ENCODE results near the gene PHF11. TPM values are rescaled to one million over a fixed set of nuclear protein-coding genes. Genes with fewer than 3 reads are reported as not detected.

The PHF11 gene
- total RNA-seq, 2 experiments from 2014 or later, result 121 to 123 TPM

DNA sequence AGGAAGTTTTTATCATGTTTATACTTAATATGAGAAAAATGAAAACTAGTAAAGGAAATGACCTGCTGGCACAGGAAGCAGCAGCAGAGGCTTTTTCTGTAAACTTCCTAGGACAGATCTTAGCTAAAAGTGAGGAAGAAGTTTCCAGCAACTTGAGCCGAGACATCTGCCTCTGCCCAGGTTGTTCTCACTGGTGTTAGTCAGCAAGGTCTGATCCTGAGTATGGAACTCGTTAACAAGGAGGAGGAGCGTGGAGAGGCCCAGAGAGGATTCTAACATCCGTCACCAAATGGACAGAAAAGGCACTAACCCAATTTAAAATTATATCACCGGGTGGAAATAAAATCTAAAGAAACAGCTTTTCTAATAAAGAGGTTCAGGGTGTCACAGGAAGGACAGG, 43.6 kb downstream of the PHF11 start:
- H3K9me3 Mint-ChIP-seq, result no peaks in the 10 kb centered on the region
- H3K4me3 Mint-ChIP-seq, result peak overlapping the region; percentile 73
- POLR2A ChIA-PET, result interaction anchor here (1.0 to 2.0 kb wide), 4 partner anchors 14 to 95 kb away, joined by 3 to 16 read pairs (median 8); partner anchors contain the start of genes CAB39L, PHF11 and SETDB2
- no peak for DNase-seq
- H3K4me1 Mint-ChIP-seq, result peaks cover 20% of the 10 kb centered on the region
- peaks cover 31% of the 10 kb centered on the region for H3K36me3 Mint-ChIP-seq
- H3K27ac Mint-ChIP-seq, result peak overlapping the region; percentile 88
- ATAC-seq (ENCODE audit: low read depth), result no peak
- no peaks in the 10 kb centered on the region for H3K27me3 Mint-ChIP-seq

GRCh38 chr13:49539746-49540145, 44.0 kb downstream of the PHF11 start:
- POLR2A ChIA-PET, result interaction anchor here (0.6 to 2.0 kb wide), 5 partner anchors 27 to 117 kb away, joined by 3 to 16 read pairs (median 6); partner anchors contain the start of genes CAB39L, PHF11, RCBTB1 and SETDB2
- Mint-ChIP-seq H3K27ac (peak overlapping the region; percentile 88), H3K4me1 (peaks cover 20% of the 10 kb centered on the region), H3K9me3 (no peaks in the 10 kb centered on the region), H3K27me3 (no peaks in the 10 kb centered on the region), H3K36me3 (peaks cover 28% of the 10 kb centered on the region), H3K4me3 (peak overlapping the region; percentile 76)
- ATAC-seq (ENCODE audit: low read depth) (no peak), DNase-seq (no peak)

- H3K4me3 Mint-ChIP-seq, result peak overlapping the region; percentile 76
- ATAC-seq (ENCODE audit: low read depth), result peak; percentile 63
These were observed 44.8 kb downstream of the PHF11 start for GRCh38 chr13:49540552-49540951.

DNA sequence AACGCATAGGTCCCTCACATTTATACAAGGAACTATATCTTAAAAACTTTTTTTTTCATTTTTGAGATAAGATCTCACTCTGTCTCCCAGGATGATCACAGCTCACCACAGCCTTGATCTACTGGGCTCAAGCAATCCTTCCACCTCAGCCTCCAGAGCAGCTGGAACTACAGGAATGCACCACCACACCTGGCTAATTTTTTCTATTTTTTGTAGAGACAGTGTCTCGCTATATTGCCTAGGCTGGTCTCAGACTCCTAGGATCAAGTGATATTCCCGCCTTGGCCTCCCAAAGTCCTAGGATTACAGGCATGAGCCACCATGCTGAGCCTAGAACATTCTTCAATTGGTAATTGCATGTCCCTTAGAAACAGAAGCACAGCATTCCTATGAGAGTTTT, 47.9 kb downstream of the PHF11 start:
- H3K4me1 Mint-ChIP-seq, result peaks cover 21% of the 10 kb centered on the region
- POLR2A ChIA-PET, result no interaction called here
- peaks cover 17% of the 10 kb centered on the region for H3K36me3 Mint-ChIP-seq
- H3K27me3 Mint-ChIP-seq, result no peaks in the 10 kb centered on the region
- H3K4me3 Mint-ChIP-seq, result no peak overlapping the region
- no peak for DNase-seq
- ATAC-seq (ENCODE audit: low read depth), result no peak
- no peaks in the 10 kb centered on the region for H3K9me3 Mint-ChIP-seq
- no peak overlapping the region for H3K27ac Mint-ChIP-seq

More at GRCh38 chr13:49540552-49540951, 44.8 kb downstream of the PHF11 start:
- no peaks in the 10 kb centered on the region for H3K27me3 Mint-ChIP-seq
- peaks cover 28% of the 10 kb centered on the region for H3K36me3 Mint-ChIP-seq
- DNase-seq, result no peak
- peak overlapping the region; percentile 88 for H3K27ac Mint-ChIP-seq
- POLR2A ChIA-PET, result interaction anchor here (1.0 to 2.0 kb wide), 4 partner anchors 26 to 96 kb away, joined by 3 to 16 read pairs (median 10); partner anchors contain the start of genes CAB39L, PHF11, RCBTB1 and SETDB2
- no peaks in the 10 kb centered on the region for H3K9me3 Mint-ChIP-seq
- peaks cover 20% of the 10 kb centered on the region for H3K4me1 Mint-ChIP-seq

- POLR2A ChIA-PET, result no interaction called here
- H3K27ac Mint-ChIP-seq, result no peak overlapping the region
- H3K9me3 Mint-ChIP-seq, result no peaks in the 10 kb centered on the region
- ATAC-seq (ENCODE audit: low read depth) (no peak), DNase-seq (no peak)
- H3K27me3 Mint-ChIP-seq, result no peaks in the 10 kb centered on the region
- H3K4me3 Mint-ChIP-seq, result no peak overlapping the region
- peaks cover 6% of the 10 kb centered on the region for H3K4me1 Mint-ChIP-seq
- peaks cover 12% of the 10 kb centered on the region for H3K36me3 Mint-ChIP-seq
These were observed 49.9 kb downstream of the PHF11 start for GRCh38 chr13:49545661-49546060.

DNA sequence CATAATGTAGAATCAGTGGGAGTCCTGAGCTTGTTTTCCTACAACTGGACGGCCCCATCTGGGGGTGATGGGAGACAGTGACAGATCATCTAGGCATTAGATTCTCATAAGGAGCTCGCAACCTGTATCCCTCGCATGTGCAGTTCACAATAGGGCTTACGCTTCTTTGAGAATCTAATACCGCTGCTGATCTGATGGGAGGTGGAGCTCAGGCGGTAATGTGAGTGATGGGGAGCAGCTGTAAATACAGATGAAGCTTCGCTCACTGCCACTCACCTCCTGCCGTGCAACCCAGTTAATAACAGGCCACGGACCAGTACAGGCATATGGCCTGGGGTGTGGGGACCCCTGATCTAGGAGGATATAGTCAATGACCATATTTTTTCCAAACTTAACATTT, 50.8 kb downstream of the PHF11 start:
- no peak for DNase-seq
- H3K36me3 Mint-ChIP-seq, result peaks cover 10% of the 10 kb centered on the region
- H3K27ac Mint-ChIP-seq, result no peak overlapping the region
- H3K4me3 Mint-ChIP-seq, result no peak overlapping the region
- H3K9me3 Mint-ChIP-seq, result no peaks in the 10 kb centered on the region
- peaks cover 2% of the 10 kb centered on the region for H3K4me1 Mint-ChIP-seq
- ATAC-seq (ENCODE audit: low read depth), result no peak
- POLR2A ChIA-PET, result no interaction called here
- H3K27me3 Mint-ChIP-seq, result no peaks in the 10 kb centered on the region

GRCh38 chr13:49549289-49549688, 53.5 kb downstream of the PHF11 start:
- no peak overlapping the region for H3K4me3 Mint-ChIP-seq
- no peak overlapping the region for H3K27ac Mint-ChIP-seq
- POLR2A ChIA-PET, result interaction anchor here (0.9 kb wide), 1 partner anchor 38 kb away, joined by 3 read pairs; no protein-coding TSS in a partner anchor
- no peaks in the 10 kb centered on the region for H3K9me3 Mint-ChIP-seq
- peaks cover 2% of the 10 kb centered on the region for H3K4me1 Mint-ChIP-seq
- DNase-seq (no peak), ATAC-seq (ENCODE audit: low read depth) (no peak)
- no peaks in the 10 kb centered on the region for H3K27me3 Mint-ChIP-seq
- H3K36me3 Mint-ChIP-seq, result peaks cover 12% of the 10 kb centered on the region

DNA sequence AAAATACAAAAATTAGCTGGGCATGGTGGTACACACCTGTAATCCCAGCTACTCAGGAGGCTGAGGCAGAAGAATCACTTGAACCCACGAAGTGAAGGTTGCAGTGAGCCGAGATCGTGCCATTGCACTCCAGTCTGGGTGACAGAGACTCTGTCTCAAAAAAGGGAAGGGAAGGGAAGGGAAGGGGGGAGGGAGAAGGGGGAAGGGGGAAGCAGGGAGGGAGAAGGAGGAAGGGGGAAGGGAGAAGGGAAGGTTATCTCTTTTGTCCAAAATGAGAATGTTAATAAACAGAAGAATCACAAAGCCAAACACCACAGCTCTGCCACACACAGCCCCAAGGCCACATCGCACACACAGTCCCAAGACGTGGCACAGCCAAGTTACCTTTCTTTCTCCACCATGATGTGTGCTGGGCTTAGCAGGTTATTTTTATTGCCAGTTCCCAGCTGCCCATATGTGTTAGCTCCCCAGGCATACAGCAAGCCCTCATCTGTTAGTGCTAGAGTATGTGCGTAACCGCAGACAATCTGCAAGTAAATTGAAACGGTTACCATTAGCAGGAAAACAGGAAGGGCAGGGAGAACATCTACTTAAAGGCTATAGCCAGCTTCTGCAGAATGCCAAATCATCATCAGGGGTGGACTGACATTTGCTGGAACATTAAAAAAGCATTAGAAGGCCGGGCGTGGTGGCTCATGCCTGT, 55.3 kb downstream of the PHF11 start:
- Mint-ChIP-seq H3K9me3 (no peaks in the 10 kb centered on the region), H3K27me3 (no peaks in the 10 kb centered on the region), H3K27ac (no peak overlapping the region), H3K36me3 (peaks cover 12% of the 10 kb centered on the region), H3K4me1 (peaks cover 2% of the 10 kb centered on the region), H3K4me3 (no peak overlapping the region)
- ATAC-seq (ENCODE audit: low read depth) (no peak), DNase-seq (no peak)
- POLR2A ChIA-PET, result no interaction called here

DNA sequence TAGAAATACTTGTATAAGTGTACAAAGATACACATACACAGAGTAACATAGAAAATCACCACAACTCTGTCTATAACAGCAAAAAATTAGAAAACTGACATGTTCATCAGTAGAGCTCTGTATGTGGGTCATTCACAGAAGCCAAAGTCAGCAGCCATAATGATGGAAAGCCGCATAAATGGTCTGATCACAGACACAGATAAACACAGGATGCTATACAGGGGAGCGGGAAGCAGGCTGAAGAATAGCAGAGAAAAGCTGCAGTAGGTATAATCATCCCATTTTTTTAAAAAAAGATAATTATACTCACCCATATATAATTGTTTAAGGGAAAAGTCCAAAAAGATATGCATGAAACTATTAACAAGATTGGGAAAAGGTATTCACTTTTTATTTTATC, 58.1 kb downstream of the PHF11 start:
- DNase-seq (no peak), ATAC-seq (ENCODE audit: low read depth) (no peak)
- POLR2A ChIA-PET, result no interaction called here
- peaks cover 15% of the 10 kb centered on the region for H3K36me3 Mint-ChIP-seq
- no peaks in the 10 kb centered on the region for H3K9me3 Mint-ChIP-seq
- H3K4me3 Mint-ChIP-seq, result no peak overlapping the region
- H3K4me1 Mint-ChIP-seq, result peaks cover 2% of the 10 kb centered on the region
- H3K27ac Mint-ChIP-seq, result no peak overlapping the region
- H3K27me3 Mint-ChIP-seq, result no peaks in the 10 kb centered on the region

GRCh38 chr13:49554387-49554786, 58.6 kb downstream of the PHF11 start:
- H3K4me1 Mint-ChIP-seq, result peaks cover 2% of the 10 kb centered on the region
- POLR2A ChIA-PET, result no interaction called here
- H3K27me3 Mint-ChIP-seq, result no peaks in the 10 kb centered on the region
- ATAC-seq (ENCODE audit: low read depth), result no peak
- no peak for DNase-seq
- no peak overlapping the region for H3K4me3 Mint-ChIP-seq
- peaks cover 18% of the 10 kb centered on the region for H3K36me3 Mint-ChIP-seq
- no peaks in the 10 kb centered on the region for H3K9me3 Mint-ChIP-seq
- no peak overlapping the region for H3K27ac Mint-ChIP-seq

GRCh38 chr13:49559006-49559405, 63.3 kb downstream of the PHF11 start:
- Mint-ChIP-seq H3K27me3 (no peaks in the 10 kb centered on the region), H3K4me1 (peaks cover 4% of the 10 kb centered on the region), H3K9me3 (no peaks in the 10 kb centered on the region), H3K36me3 (peaks cover 27% of the 10 kb centered on the region), H3K4me3 (no peak overlapping the region), H3K27ac (no peak overlapping the region)
- ATAC-seq (ENCODE audit: low read depth) (no peak), DNase-seq (no peak)
- POLR2A ChIA-PET, result no interaction called here

DNA sequence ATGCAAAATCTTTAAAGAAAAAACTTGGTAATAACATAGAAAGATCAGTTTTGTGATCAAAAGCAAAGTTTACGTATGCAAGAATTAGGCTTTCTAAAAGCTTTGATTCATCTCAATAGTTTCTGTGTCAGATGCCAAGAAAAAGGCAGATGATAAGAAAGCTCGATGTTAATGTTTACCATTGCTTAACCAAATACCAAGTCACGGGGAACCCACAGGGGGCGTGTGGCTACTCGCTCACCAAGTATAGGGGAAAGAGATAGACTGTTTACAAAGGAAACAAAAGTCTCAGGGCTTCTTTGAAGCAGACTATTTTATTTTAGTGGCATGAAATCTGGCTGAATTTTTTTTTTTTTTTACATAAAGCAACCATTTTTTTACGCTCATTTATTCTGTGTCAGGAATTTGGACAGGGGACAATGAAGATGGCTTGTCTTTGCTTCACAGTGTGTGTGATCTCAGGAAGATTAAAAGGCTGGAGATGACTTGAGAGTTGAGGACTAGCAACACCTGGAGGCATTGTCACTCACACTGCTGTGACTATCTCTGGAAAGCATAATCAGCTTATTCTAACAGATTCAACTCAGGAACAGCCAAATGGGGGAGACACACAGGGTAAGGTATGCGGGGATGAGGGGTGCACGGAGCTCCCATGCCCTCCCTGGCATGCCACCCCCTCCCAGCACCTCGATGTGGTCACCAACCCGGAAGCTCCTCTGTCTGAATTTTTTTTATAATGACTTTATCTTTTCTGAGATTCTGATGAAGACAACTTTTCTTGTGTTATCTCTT, 64.7 kb downstream of the PHF11 start:
- DNase-seq (no peak), ATAC-seq (ENCODE audit: low read depth) (no peak)
- no peaks in the 10 kb centered on the region for H3K9me3 Mint-ChIP-seq
- no peak overlapping the region for H3K27ac Mint-ChIP-seq
- no peak overlapping the region for H3K4me3 Mint-ChIP-seq
- H3K4me1 Mint-ChIP-seq, result peaks cover 4% of the 10 kb centered on the region
- no peaks in the 10 kb centered on the region for H3K27me3 Mint-ChIP-seq
- peaks cover 28% of the 10 kb centered on the region for H3K36me3 Mint-ChIP-seq
- POLR2A ChIA-PET, result interaction anchor here (0.5 kb wide), 1 partner anchor 13 kb away, joined by 3 read pairs; no protein-coding TSS in a partner anchor

GRCh38 chr13:49561062-49561410, 65.3 kb downstream of the PHF11 start:
- Mint-ChIP-seq H3K27me3 (no peaks in the 10 kb centered on the region), H3K36me3 (peaks cover 30% of the 10 kb centered on the region), H3K4me3 (no peak overlapping the region), H3K27ac (no peak overlapping the region), H3K4me1 (peaks cover 4% of the 10 kb centered on the region), H3K9me3 (no peaks in the 10 kb centered on the region)
- POLR2A ChIA-PET, result no interaction called here
- DNase-seq, result no peak
- no peak for ATAC-seq (ENCODE audit: low read depth)

Data from activated naive CD8-positive, alpha-beta T cell treated with anti-CD3 and anti-CD28 coated beads, Interleukin-2, amount 10 ng/mL, durations not matched to agents 7 days and 5 days (primary cell).